ENCODE results near the gene CALM3.

CALM3 gene

DNA sequence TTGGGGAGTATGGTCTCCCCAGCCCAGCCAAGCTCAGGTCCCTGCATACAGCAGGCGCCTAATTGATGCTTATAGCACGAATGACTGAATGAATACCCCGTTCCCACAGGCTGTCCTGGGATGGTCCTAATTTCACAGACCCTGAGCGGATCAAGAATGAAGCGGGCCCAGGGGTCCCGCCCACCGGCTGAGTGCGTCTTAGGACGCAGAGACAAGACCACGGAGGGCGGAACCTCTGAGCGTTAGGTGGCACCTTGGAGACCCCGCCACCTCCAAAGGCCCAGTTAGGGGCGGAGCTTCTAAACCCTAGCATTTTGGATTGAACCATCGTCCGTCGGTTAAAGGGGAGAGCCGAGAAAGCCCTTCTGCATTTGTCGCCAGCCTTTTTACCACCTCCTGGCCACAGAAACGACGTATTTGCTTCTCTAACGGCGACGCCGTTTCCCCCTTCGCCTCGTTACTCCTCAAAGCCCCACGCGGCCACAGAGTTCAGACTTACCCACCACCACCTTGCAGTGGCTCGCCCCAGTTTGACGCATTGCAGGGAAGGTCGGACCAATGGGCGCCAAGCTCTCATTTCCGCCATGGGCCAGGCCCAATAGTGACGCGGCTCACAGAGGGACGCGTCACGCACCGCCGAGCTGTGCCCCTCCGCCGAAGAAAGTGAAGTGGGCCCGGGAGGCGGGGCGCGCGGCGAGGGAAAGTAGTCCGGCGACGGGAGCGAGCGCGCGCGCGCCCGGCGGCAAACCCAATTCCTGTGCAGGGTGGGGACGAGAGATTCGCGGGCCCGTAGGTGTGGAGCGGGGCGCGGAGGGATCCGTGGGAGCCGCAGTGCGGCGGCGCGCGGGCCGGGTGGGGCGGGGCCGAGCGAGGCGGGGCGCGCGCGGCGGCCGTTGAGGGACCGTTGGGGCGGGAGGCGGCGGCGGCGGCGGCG, 479 bp upstream of the CALM3 start:
- peak; percentile 98 to 99 (median 98) for DNase-seq

DNA sequence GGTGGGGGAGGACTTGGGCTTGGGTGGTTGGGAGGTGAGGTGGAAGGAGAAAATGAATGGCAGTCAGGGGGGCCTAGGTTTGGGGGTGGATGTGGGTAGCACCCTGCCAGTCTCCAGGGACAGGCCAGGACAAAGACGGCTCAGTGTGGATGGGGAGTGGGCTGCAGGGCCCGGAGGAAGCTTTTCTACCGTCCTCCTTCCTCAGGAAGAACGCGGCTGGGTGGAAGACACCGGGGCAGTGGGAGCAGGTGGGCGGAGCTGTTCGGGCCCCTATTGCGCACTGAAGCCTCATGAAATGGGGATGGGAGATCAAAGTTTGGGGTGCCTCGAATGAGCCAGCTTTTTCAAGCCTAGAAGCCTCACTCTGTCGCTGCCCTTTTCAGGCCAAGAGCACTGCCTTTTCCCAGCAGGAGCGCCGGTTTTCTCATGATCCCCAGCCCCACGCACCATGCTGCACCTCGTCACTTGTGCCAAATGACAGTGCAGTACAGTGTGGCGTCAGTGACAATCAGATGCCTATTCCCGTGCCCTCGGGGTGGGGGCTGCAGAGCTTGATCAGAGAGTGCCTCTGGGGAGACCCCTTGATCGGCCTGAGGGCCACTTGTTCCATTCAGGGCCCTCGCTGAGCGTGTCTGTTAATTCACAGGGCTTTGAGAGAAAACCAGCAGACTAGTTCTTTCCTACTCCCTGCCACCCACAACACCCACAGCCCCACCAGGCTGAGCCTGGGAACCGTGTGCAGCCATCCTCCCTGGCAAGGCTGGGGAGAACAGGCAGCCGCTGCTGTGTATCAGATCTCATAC, 1.5 kb downstream of the CALM3 start:
- peak in 1 of 3 donors; percentile 20 for DNase-seq

DNA sequence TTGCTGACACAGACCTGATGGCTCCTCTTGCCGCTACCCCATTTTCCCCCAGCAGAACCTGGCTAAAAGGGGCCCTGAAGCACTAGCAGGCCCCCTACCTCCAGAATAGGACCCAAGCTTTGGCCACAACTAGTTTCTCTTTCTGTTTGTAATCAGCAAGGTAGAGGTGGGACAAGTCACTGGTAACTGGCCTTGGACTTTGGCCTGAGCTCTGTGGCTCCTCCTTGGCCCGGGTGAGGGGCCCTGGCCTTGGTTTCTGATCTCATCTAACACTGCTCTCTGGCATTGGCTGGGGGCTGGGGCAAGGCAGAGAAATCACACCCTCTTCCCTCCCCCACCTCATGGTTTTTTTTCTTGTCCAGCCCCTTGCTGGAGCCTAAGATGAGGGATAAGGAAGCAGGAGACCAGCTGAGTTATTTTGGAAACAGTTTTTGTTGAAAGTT, 2.1 kb downstream of the CALM3 start:
- no peak for DNase-seq

DNA sequence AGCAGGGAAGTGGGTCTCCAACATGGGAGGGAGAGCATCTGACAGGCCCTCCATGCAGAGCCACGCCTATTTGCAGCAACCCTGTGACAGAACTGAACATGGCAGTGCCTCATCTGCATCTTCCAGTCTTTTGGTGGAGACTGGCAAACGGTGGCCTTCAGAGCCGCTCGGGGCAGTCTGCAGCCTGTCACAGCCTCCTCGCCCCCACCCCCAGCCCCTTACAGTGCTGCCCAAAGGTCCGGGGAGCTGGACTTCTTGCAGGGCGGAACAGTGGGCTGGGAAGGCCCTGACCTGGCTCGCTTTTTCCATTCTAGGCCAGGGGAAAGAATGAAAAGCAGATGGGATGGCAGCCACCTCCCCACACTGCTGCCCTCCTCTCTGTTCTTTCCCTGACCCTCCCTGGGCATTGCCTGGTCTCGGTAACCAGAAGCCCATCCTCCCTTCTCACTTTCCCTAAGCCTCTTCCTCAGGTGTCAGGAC, 2.7 kb downstream of the CALM3 start:
- DNase-seq: no peak

DNA sequence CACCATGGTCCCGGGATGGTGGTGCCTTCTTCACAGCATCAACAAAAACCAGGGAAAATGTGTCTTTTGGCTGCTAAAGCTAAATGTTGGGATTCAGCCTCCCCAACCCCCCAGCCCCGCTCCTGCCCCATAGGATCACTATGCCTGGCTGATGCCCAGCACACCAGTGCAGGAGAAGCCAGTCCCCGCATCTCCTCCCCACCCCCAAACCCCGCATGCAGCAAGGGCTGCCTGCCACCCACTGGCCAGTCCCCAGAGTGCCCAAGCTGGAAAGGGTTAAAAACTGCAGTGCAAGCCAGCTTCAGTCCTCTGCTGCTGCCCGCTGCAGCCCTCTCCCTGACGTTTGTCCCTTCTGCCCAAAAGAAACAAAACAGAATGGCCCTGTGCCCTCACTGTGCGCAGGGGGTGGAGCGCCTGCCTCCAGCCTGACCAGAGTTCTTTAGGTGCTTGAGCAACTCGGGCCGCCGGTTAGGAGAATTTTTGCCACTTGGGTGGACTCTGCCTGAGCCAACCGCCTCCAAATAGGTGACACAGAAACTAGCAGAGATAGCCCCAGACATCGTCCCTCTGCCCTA, 3.7 kb downstream of the CALM3 start:
- no peak for DNase-seq

DNA sequence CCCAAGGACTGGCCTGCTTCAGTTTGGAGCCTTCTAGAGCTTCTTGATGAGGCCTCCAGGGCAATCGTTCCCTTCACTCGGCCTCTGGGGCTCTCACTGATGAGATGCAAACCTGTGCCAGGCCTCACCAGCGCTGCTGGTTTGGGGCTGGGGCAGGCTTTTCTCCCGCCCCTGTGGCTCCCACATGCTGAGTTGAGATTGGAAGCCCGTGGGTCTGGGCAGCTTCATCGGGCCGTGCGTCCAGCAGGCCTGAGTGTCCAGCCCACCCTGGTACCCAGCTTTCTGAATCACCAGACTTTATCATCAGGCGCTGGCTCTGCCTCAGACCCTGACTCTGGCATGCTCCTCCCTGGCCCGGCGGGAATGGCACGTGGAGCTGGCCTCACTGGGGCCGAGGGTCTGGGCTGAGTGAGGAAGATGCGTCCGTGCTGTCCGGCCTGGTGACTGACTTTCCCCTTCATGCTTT, 4.3 kb downstream of the CALM3 start:
- DNase-seq: no peak

DNA sequence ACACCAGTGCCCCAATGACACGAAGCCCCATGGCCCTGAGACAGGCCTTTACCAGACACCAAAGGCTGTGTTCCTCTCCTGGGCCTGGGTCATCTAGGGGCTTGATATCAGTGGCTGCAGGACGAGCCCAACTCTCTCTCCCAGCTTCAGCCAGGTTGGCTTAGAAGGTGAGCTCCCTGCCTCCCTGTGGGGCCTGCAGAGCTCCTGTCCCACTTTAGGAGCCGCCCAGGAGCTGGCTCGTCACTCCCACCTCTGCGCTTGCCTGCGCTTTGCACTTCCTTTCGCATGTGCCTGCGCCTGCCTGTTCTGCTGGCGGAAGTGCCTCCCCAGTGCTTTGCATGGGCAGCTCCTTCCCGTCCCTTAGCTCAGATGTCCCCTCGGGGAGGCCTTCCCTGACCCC, 4.9 kb downstream of the CALM3 start:
- DNase-seq: no peak

DNA sequence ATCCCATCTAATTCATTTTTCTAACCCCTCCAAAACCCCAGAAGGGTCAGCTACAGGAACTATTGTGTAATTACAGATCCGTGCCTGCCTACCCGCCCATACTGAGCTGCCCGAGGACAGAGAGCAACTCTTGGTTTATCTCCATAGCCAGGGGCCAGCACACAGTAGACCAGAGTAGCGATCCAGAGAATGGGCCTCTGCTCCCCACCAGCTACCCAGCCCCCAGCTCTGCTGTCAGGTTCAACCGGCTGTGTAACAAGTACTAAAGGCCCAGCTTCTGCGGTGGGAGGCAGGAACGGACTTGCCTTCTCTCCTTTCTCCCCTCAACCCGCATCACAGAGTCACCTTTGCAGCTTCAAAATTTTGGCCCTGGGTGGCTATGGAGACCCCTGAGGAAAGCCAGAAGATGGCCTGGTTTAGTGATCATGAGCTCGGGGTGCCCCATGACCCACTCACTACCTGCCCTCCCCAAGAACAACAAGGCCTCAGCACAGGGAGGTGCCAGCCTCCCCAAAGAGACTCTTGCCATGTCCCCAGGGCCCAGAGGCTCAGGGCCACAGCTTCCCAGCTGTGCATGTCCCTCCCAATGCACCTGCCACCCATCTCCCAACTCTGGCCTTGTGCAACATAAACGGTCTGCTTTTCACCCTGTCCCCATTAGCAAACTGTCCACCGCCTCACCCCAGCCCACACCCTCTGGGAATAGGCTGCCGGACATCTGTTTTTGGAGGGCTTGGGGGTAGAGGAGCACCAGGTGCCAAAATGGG, 5.7 kb downstream of the CALM3 start:
- no peak for DNase-seq

DNA sequence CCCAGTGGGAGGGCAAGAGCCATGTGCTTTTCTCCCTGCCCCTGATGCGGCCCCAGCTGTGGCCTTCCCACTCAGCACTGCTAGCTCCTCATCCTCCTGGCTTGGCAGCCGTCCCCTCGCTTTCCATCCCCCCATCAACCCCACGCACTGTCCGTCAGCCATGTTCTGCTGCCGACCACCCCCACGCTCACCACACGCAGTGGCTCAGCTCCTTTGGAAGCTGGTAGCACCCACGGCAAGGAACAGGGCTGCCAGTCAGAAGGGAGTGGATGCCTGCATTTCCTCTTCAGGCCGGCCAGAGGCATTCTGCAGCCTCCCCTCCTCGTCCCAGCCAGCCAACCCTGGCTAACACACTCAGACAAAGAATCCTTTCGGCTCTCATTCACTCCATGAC, 6.3 kb downstream of the CALM3 start:
- no peak for DNase-seq

DNA sequence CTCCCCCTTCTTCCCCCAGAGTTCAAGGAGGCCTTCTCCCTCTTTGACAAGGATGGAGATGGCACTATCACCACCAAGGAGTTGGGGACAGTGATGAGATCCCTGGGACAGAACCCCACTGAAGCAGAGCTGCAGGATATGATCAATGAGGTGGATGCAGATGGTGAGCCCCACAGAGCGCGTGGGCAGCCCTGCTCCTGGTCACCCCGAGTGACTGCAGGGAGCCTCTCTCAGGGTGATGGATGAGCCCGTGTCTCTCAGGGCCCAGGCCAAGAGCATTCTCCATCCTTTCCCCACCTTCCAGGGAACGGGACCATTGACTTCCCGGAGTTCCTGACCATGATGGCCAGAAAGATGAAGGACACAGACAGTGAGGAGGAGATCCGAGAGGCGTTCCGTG, 7.0 kb downstream of the CALM3 start:
- no peak for DNase-seq

DNA sequence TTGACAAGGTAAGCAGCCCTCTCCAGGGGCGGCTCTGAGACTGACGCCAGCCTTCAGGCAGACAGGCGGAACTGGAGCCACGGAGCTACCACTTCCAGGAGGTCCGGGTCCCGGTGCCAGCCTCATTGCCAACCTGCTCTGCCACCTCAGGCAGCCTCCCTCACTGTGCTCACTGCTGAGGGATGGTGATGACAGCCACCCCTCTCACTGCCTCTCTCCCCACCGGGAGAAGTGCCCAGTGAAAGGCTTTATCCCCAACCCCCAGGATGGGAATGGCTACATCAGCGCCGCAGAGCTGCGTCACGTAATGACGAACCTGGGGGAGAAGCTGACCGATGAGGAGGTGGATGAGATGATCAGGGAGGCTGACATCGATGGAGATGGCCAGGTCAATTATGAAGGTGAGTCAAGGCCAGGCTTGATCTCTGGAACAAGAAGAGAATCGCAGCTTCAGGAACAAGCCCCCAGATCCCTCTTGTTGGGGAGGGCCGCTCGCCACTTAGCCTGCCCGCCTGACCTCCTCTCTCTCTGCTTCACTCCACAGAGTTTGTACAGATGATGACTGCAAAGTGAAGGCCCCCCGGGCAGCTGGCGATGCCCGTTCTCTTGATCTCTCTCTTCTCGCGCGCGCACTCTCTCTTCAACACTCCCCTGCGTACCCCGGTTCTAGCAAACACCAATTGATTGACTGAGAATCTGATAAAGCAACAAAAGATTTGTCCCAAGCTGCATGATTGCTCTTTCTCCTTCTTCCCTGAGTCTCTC, 7.6 kb downstream of the CALM3 start:
- no peak for DNase-seq

DNA sequence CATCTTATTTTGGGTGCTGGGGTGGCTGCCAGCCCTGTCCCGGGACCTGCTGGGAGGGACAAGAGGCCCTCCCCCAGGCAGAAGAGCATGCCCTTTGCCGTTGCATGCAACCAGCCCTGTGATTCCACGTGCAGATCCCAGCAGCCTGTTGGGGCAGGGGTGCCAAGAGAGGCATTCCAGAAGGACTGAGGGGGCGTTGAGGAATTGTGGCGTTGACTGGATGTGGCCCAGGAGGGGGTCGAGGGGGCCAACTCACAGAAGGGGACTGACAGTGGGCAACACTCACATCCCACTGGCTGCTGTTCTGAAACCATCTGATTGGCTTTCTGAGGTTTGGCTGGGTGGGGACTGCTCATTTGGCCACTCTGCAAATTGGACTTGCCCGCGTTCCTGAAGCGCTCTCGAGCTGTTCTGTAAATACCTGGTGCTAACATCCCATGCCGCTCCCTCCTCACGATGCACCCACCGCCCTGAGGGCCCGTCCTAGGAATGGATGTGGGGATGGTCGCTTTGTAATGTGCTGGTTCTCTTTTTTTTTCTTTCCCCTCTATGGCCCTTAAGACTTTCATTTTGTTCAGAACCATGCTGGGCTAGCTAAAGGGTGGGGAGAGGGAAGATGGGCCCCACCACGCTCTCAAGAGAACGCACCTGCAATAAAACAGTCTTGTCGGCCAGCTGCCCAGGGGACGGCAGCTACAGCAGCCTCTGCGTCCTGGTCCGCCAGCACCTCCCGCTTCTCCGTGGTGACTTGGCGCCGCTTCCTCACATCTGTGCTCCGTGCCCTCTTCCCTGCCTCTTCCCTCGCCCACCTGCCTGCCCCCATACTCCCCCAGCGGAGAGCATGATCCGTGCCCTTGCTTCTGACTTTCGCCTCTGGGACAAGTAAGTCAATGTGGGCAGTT, 8.6 kb downstream of the CALM3 start:
- no peak for DNase-seq

DNA sequence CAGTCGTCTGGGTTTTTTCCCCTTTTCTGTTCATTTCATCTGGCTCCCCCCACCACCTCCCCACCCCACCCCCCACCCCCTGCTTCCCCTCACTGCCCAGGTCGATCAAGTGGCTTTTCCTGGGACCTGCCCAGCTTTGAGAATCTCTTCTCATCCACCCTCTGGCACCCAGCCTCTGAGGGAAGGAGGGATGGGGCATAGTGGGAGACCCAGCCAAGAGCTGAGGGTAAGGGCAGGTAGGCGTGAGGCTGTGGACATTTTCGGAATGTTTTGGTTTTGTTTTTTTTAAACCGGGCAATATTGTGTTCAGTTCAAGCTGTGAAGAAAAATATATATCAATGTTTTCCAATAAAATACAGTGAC, 9.3 kb downstream of the CALM3 start:
- DNase-seq: no peak

DNA sequence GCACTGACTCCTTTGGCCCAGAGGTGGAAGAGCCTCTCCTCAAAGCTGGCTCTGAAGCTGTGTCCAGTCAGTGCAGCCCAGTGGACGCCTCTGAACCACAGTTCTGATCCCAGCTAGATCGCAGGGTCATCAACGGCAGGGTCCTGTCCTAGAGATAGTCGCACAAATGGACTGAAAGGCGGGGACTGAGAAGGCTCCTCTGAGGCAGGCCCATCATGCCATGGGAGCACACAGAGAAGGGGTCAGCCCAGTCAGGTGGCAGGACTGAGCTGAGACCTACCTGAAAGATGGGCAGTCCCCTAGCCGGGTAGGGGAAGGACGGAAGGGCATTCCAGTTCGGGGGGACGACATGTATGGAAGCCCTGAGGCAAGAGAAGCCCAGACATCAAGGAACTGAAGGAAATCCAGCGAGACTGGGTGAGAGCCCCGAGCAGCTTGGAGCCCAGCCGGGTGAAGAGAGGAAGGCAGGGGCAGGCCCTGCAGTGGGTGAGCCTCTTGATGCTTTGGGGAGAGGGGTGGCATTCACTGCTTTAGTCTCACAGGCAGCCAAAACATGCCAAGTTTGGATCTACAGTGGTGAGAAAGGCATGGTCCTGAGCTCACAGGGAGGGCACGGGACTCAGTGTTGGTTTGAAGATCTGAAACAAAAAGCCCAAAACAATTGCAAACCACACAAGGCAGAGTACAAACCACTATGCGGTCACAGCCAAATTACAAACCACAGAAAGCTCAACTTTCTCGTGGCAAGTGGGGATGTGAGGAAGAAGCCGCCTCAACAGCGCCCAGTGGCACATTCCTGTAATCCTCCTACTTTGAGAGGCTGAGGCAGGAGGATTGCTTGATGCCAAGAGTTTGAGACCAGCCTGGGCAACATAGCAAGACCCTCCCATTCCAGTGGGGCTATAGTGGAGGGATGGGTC, 10.0 kb downstream of the CALM3 start:
- peak; percentile 40 to 63 (median 62) for DNase-seq

DNA sequence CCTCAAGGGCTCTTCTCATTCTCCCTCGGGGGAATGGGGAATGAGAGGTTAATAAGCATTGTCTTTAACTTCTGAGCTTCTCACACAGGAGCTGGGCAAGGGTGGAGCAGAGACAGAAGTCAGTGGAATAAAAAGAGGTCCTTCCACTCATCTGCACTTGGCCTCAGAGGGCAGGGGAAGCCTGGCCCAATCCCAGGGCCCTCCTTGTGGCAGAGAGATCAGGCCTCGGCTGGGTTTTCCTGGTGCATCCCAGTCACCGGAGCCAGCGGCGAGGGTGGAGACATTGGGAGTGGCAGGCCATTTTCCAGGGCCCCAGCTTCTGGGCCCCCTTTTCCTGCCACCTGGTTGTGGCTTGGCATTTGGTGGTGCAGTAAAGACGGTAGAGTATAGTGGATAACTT, 10.6 kb downstream of the CALM3 start:
- no peak for DNase-seq

DNA sequence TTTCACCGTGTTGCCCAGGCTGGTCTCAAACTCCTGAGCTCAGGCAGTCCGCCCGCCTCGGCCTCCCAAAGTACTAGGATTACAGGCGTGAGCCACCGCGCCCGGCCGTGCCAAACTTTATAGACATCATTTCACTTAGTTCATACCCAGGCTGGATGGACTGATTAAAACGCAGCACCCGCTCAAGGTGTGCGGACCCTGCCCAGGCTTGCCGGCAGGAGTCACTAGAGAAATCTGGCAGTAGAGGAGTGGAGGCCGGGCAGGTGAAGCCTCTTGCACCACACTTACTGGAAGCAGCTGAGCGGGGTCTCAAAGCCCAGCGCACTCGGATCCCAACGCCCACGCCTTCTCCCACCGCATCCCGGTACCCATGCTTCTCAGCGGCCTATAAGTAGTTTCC, 12.4 kb downstream of the CALM3 start:
- DNase-seq: no peak

DNA sequence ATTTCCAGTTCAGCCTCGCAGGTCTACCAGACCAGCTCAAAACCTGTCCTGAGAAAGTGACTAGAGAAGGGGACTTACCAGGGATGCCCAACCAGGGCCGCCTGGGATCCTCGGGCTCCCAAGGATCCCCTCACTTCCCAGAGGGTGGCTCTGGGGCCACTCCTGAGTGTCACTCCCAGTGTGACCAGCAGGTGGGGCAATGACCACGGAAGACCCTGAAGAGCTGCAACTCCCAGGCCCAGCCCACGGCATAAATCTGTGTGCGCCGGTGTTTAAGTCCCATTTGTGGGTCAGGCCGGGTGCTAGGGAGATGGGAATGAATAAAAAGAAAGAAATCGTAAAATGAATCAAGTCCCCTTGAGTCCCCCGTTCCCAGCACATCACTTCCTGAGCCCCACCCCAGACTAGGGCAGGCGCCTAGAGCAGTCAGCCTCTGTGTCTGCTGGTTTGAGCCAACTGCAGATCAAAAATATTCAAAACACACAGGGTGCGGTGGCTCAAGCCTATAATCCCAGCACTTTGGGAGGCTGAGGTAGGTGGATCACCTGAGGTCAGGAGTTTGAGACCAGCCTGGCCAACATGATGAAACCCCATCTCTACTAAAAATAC, 13.1 kb downstream of the CALM3 start:
- DNase-seq: peak; percentile 86 to 93 (median 91)

DNA sequence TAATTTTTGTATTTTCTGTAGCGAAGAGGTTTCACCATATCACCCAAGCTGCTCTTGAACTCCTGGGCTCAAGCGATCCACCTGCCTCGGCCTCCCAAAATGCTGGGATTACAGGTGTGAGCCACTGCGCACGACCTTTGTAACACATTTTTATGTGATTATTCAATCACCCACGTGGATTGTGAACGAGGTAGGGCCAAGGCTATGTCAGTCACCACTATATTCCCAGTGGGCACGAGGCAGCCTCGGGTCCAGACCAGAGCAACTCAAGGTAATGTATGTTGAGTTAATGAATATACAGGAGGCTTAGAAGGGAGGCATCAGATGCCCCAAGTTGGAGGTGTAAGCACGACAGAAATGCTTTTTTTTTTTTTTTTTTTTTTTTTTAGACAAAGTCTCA, 14.8 kb downstream of the CALM3 start:
- no peak for DNase-seq
